ENCODE data around the gene YPEL2. TPM values are rescaled to one million over a fixed set of nuclear protein-coding genes. Genes with fewer than 3 reads are reported as not detected.

The YPEL2 gene
- total and polyA plus RNA-seq, 2 of the 13 experiments (the other 11 are each of a cell fraction or from before 2014, with no cell fraction given): 8.5 to 21.1 TPM

DNA sequence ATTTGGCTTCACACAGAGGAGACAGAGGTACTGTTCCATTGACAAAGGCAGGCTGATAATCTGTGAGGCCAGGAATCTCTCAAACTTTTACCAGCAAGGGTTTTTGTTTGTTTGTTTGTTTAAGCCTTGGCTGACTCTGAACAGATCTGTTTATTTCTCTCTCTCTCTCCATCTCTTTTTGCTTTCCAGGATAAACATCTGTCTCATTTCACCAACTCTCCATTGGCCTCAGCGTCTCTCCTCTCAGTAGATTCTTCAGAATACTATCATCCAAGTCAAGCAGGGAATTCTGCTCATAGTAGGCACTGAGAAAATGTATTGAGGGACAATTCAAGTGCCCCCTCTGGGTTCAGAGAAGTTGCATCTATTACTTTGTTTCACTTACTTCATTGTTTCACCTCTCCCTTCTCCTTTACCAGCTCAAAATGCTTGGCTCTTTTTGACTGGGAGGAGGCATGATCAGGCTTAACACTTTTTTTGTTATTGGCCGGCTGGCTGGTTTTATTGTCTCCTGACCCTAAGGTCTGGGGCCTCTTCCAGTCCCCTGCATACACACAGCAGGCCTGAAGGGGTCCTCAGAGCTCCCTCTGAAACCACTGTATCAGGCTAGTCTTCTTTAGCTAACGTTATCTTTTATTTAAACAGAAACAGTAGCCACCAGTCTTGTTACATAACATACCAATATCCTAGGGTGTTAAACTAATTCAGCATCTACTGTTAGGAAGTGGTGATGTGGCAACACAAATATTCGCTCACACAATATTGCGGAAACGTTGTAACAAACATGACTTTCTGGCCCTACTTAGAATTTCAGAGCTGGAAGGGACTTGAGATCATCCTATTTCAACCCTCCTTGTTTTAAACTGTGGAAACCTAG is 2.0 kb upstream of the YPEL2 start:
- Histone ChIP-seq H3K79me2 (ENCODE audit: insufficient read depth, low read length) (peaks cover 24% of the 10 kb centered on the region), H3K27me3 (ENCODE audit: control insufficient read depth in 1 of 2, insufficient read depth in 2 of 2, low read length in 2 of 2) (no peaks in the 10 kb centered on the region; a peak in 1 of 5 replicates), H3K4me1 (ENCODE audit: insufficient read depth, low read length) (peaks cover 61% of the 10 kb centered on the region), H3K9ac (ENCODE audit: insufficient read depth, low read depth, low read length) (peak overlapping the region; percentile 34), H3K9me3 (ENCODE audit: low read length) (no peaks in the 10 kb centered on the region), H3K4me3 (replicated peaks in 1 of 3; ENCODE audit: insufficient read depth in 1 of 3, low read depth in 2 of 3, low read length in 3 of 3) (peak overlapping the region; percentile 59 to 91 (median 91); a peak in 5 of 6 replicates), H3K4me2 (ENCODE audit: low read depth, low read length) (peak overlapping the region; percentile 100), H3K27ac (ENCODE audit: extremely low read length, insufficient read depth, low read length) (peak overlapping the region; percentile 79), H4K20me1 (ENCODE audit: insufficient read depth, low read length) (peaks cover 8% of the 10 kb centered on the region), H3K36me3 (replicated peaks in 1 of 2; ENCODE audit: control insufficient read depth in 1 of 2, insufficient read depth in 2 of 2, low read length in 2 of 2) (no peaks in the 10 kb centered on the region), H2AFZ (ENCODE audit: low read length) (peak overlapping the region; percentile 68)
- ATAC-seq: peak; percentile 63
- POLR2A ChIA-PET: interaction anchor here (0.8 to 2.4 kb wide), 9 partner anchors 20 to 112 kb away, joined by 3 to 17 read pairs (median 4); no protein-coding TSS in a partner anchor
- CTCF ChIA-PET (ENCODE audit: low intra/inter-chr PET ratio, low total read pairs): interaction anchor here (0.8 to 5.4 kb wide), 4 partner anchors 18 to 112 kb away, joined by 3 to 63 read pairs (median 8); no protein-coding TSS in a partner anchor
- WGBS (ENCODE audit: low lambda C conversion rate): 2% methylated on average over 6 of the region's 6 CpGs
- in situ Hi-C loops (cut with HindIII; ENCODE audit: extremely low pct_ligation_motif_present, low pct_unique_long_range_greater_than_20kb): loop anchor here (5.0 kb wide), 2 partner anchors 38 to 108 kb away; no protein-coding TSS in a partner anchor
- peak; percentile 85 for DNase-seq (ENCODE audit: low spot score)
- peak; percentile 73 for FAIRE-seq
- intact Hi-C loops (cut with micrococcal nuclease; ENCODE audit: unreplicated experiment): loop anchor here (1.0 kb wide), 3 partner anchors 38 to 112 kb away; no protein-coding TSS in a partner anchor
- BruUV-seq (replicated peaks): no TSS peak
- TF ChIP-seq ZNF503 (CRISPR knock-in tag; IDR thresholded peaks at IDR 0.05): peak; percentile 51; the same call in 1 of the 2 replicates
- no peak; the same call in 1 of the 2 replicates for TF ChIP-seq SOX13 (IDR thresholded peaks at IDR 0.05)
- peak in 1 of 2 experiments; percentile 72; a peak in 2 of 4 replicates for TF ChIP-seq SOX13 (CRISPR knock-in tag; conservative IDR thresholded peaks at IDR 0.05 in 1 of 2, IDR thresholded peaks at IDR 0.05 in 1 of 2)
- TF ChIP-seq HOXA3 (CRISPR knock-in tag; IDR thresholded peaks at IDR 0.05): peak; percentile 48; the same call in 1 of the 2 replicates
- peak; percentile 73; the same call in 1 of the 2 replicates for TF ChIP-seq SOX5 (CRISPR knock-in tag; IDR thresholded peaks at IDR 0.05; ENCODE audit: borderline replicate concordance)
- peak in 1 of 2 experiments; percentile 35; a peak in 1 of 4 replicates for TF ChIP-seq KLF16 (CRISPR knock-in tag; IDR thresholded peaks at IDR 0.05)
- no peak; the same call in 1 of the 2 replicates for TF ChIP-seq ZBTB20 (CRISPR knock-in tag; IDR thresholded peaks at IDR 0.05; ENCODE audit: borderline replicate concordance, low read depth)
- TF ChIP-seq ZNF431 (CRISPR knock-in tag; IDR thresholded peaks at IDR 0.05; ENCODE audit: borderline replicate concordance, low read depth): peak; percentile 48; the same call in 1 of the 2 replicates
- TF ChIP-seq, protein P1, sequence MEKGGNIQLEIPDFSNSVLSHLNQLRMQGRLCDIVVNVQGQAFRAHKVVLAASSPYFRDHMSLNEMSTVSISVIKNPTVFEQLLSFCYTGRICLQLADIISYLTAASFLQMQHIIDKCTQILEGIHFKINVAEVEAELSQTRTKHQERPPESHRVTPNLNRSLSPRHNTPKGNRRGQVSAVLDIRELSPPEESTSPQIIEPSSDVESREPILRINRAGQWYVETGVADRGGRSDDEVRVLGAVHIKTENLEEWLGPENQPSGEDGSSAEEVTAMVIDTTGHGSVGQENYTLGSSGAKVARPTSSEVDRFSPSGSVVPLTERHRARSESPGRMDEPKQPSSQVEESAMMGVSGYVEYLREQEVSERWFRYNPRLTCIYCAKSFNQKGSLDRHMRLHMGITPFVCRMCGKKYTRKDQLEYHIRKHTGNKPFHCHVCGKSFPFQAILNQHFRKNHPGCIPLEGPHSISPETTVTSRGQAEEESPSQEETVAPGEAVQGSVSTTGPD (CRISPR knock-in tag; IDR thresholded peaks at IDR 0.05): no peak
- no peak for TF ChIP-seq ZNF446 (CRISPR knock-in tag; IDR thresholded peaks at IDR 0.05)
- peak; percentile 33; the same call in 1 of the 2 replicates for TF ChIP-seq CREM (IDR thresholded peaks at IDR 0.05)
- no peak for TF ChIP-seq CREM (CRISPR knock-in tag; IDR thresholded peaks at IDR 0.05)
- TF ChIP-seq, protein P2, sequence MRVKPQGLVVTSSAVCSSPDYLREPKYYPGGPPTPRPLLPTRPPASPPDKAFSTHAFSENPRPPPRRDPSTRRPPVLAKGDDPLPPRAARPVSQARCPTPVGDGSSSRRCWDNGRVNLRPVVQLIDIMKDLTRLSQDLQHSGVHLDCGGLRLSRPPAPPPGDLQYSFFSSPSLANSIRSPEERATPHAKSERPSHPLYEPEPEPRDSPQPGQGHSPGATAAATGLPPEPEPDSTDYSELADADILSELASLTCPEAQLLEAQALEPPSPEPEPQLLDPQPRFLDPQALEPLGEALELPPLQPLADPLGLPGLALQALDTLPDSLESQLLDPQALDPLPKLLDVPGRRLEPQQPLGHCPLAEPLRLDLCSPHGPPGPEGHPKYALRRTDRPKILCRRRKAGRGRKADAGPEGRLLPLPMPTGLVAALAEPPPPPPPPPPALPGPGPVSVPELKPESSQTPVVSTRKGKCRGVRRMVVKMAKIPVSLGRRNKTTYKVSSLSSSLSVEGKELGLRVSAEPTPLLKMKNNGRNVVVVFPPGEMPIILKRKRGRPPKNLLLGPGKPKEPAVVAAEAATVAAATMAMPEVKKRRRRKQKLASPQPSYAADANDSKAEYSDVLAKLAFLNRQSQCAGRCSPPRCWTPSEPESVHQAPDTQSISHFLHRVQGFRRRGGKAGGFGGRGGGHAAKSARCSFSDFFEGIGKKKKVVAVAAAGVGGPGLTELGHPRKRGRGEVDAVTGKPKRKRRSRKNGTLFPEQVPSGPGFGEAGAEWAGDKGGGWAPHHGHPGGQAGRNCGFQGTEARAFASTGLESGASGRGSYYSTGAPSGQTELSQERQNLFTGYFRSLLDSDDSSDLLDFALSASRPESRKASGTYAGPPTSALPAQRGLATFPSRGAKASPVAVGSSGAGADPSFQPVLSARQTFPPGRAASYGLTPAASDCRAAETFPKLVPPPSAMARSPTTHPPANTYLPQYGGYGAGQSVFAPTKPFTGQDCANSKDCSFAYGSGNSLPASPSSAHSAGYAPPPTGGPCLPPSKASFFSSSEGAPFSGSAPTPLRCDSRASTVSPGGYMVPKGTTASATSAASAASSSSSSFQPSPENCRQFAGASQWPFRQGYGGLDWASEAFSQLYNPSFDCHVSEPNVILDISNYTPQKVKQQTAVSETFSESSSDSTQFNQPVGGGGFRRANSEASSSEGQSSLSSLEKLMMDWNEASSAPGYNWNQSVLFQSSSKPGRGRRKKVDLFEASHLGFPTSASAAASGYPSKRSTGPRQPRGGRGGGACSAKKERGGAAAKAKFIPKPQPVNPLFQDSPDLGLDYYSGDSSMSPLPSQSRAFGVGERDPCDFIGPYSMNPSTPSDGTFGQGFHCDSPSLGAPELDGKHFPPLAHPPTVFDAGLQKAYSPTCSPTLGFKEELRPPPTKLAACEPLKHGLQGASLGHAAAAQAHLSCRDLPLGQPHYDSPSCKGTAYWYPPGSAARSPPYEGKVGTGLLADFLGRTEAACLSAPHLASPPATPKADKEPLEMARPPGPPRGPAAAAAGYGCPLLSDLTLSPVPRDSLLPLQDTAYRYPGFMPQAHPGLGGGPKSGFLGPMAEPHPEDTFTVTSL (CRISPR knock-in tag; IDR thresholded peaks at IDR 0.05; ENCODE audit: borderline replicate concordance): 0 out of 2 replicates have a peak, but pooled peaks have one; percentile 37
